Keratinocyte (primary cell): ENCODE measurements around the gene LMO7. TPM values are rescaled to one million over a fixed set of nuclear protein-coding genes. Genes with fewer than 3 reads are reported as not detected.

ENCODE experiments used
- DNase-seq: peaks from one replicate; pipeline ENCODE4 v3.0.0-alpha.2; 2011; ENCODE audit warnings: low read depth, missing footprints, low spot score
- FAIRE-seq: peaks from 2 replicates; lab custom pipeline; 2011; peaks lifted over from hg19 to GRCh38; lab: Jason Lieb, UNC
- H2AFZ ChIP-seq: 2 replicates; pipeline ENCODE4 v1.6.0; 2012; ENCODE audit warnings: low read length, control low read depth, inconsistent platforms; ENCODE audit not compliant: control insufficient read depth
- H3K27ac ChIP-seq: 2 replicates; pipeline ENCODE4 v1.5.1; 2011; ENCODE audit warnings: low read length; ENCODE audit not compliant: control insufficient read depth, insufficient read depth
- H3K27me3 ChIP-seq: 3 replicates; pipeline ENCODE4 v1.6.0; 2011; ENCODE audit warnings: low read length; ENCODE audit not compliant: control insufficient read depth, insufficient read depth; ENCODE audit errors: extremely low read depth
- H3K36me3 ChIP-seq, 2 experiments: 2 replicates in 1 of 2; 3 replicates in 1 of 2; pipeline ENCODE4 v1.5.1; 2011; ENCODE audit warnings: low read length in 2 of 2, mild to moderate bottlenecking in 1 of 2; ENCODE audit not compliant: control insufficient read depth in 2 of 2, insufficient read depth in 2 of 2; ENCODE audit errors: extremely low read depth in 1 of 2
- H3K4me1 ChIP-seq: 3 replicates; pipeline ENCODE4 v1.5.1; 2011; ENCODE audit warnings: low read length; ENCODE audit not compliant: control insufficient read depth, insufficient read depth; ENCODE audit errors: extremely low read depth
- H3K4me2 ChIP-seq: 3 replicates; pipeline ENCODE4 v1.6.0; 2011; ENCODE audit warnings: low read depth, low read length; ENCODE audit not compliant: control insufficient read depth, insufficient read depth; ENCODE audit errors: extremely low read depth
- H3K4me3 ChIP-seq, 3 experiments: fragments of 200-600 bp in 1 of 3; sonication (generic) in 1 of 3; 2 replicates in 2 of 3; 3 replicates in 1 of 3; pipeline ENCODE4 v1.5.1; 2011 to 2016; ENCODE audit warnings: low read length in 3 of 3, mild to moderate bottlenecking in 3 of 3, control low read depth in 2 of 3, inconsistent platforms in 1 of 3, low read depth in 1 of 3, mixed read lengths in 1 of 3, mixed run types in 1 of 3, moderate library complexity in 1 of 3; ENCODE audit not compliant: control insufficient read depth in 2 of 3, insufficient read depth in 2 of 3; ENCODE audit errors: extremely low read depth in 1 of 3
- H3K79me2 ChIP-seq: 2 replicates; pipeline ENCODE4 v1.6.0; 2012; ENCODE audit warnings: low read length; ENCODE audit not compliant: control insufficient read depth, insufficient read depth
- H3K9ac ChIP-seq: 3 replicates; pipeline ENCODE4 v1.6.0; 2011; ENCODE audit warnings: low read length; ENCODE audit not compliant: control insufficient read depth, insufficient read depth; ENCODE audit errors: extremely low read depth
- H3K9me1 ChIP-seq: 3 replicates; pipeline ENCODE4 v1.6.0; 2011; ENCODE audit warnings: low read length; ENCODE audit not compliant: control insufficient read depth, insufficient read depth; ENCODE audit errors: extremely low read depth
- H3K9me3 ChIP-seq: 2 replicates; pipeline ENCODE4 v1.5.1; 2012; ENCODE audit warnings: low read depth, low read length; ENCODE audit not compliant: control insufficient read depth
- H4K20me1 ChIP-seq: 3 replicates; pipeline ENCODE4 v1.6.0; 2011; ENCODE audit warnings: low read length; ENCODE audit not compliant: control insufficient read depth, insufficient read depth; ENCODE audit errors: extremely low read depth
- CTCF ChIP-seq, 3 experiments: IDR thresholded peaks in 1 of 3; conservative IDR thresholded peaks in 1 of 3; optimal IDR thresholded peaks in 1 of 3; 2 replicates in 2 of 3; 3 replicates in 1 of 3; pipeline versions ENCODE3 to v1.5.1; 2011; ENCODE audit warnings: low read length in 3 of 3, mild to moderate bottlenecking in 3 of 3, moderate library complexity in 2 of 3, control low read depth in 1 of 3, inconsistent platforms in 1 of 3; ENCODE audit not compliant: insufficient read depth in 2 of 3; ENCODE audit errors: extremely low read depth in 1 of 3
- EZH2 ChIP-seq: IDR thresholded peaks from one replicate; pipeline ENCODE4 v1.6.1; 2012; ENCODE audit warnings: inconsistent platforms, mild to moderate bottlenecking, low read length, moderate library complexity
- dilution Hi-C: fragments of 300-500 bp; cut with MboI; formaldehyde crosslinking; loops from one replicate; pipeline ENCODE4 v1.7.0; 2020; ENCODE audit warnings: low sequenced_read_pairs; ENCODE audit not compliant: extremely low pct_ligation_motif_present
- polyA plus RNA-seq, 5 experiments: library from polyadenylated mRNA; depleted of rRNA in 3 of 5; stranded (reverse) in 3 of 5; stranded (forward) in 1 of 5; unstranded in 1 of 5; fragments of >200 nt; gene quantifications; 1 replicate in 1 of 5; 2 replicates in 3 of 5; 3 replicates in 1 of 5; pipeline versions ENCODE4 v1.2.1 to v1.2.3, GENCODE V29; 2011 to 2012; ENCODE audit warnings: missing spikeins in 2 of 5, low read depth in 1 of 5, low replicate concordance in 1 of 5

The LMO7 gene
- polyA plus RNA-seq, 1 donor (not counting 4 experiments of a cell fraction or from before 2014, with no cell fraction given) = 8.9 TPM

- no peak overlapping the region for H3K4me2 ChIP-seq
- H3K27ac ChIP-seq = no peak overlapping the region
- H3K9ac ChIP-seq = no peak overlapping the region
- H3K9me3 ChIP-seq = no peaks in the 10 kb centered on the region
- H3K9me1 ChIP-seq = no peaks in the 10 kb centered on the region
- no peaks in the 10 kb centered on the region for H4K20me1 ChIP-seq
- no peaks in the 10 kb centered on the region for H3K79me2 ChIP-seq
- DNase-seq = no peak
- H3K27me3 ChIP-seq = no peaks in the 10 kb centered on the region
- dilution Hi-C loops = no loop called here
- FAIRE-seq = no peak
- no peaks in the 10 kb centered on the region for H3K4me1 ChIP-seq
- H2AFZ ChIP-seq = no peak overlapping the region
- TF ChIP-seq EZH2 (no peak), CTCF (optimal IDR thresholded peaks at IDR 0.05 in 1 of 3, IDR thresholded peaks at IDR 0.05 in 1 of 3, conservative IDR thresholded peaks at IDR 0.05 in 1 of 3; ENCODE audit: extremely low read depth in 1 of 3, insufficient read depth in 2 of 3, low read length in 3 of 3) (no peak)
- H3K36me3 ChIP-seq = no peaks in the 10 kb centered on the region
- no peak overlapping the region for H3K4me3 ChIP-seq
Observed at GRCh38 chr13:75738841-75739240, 102.7 kb downstream of the LMO7 start.

- TF ChIP-seq CTCF (optimal IDR thresholded peaks at IDR 0.05 in 1 of 3, IDR thresholded peaks at IDR 0.05 in 1 of 3, conservative IDR thresholded peaks at IDR 0.05 in 1 of 3; ENCODE audit: extremely low read depth in 1 of 3, insufficient read depth in 2 of 3, low read length in 3 of 3) = no peak
- Histone ChIP-seq H3K79me2 (no peaks in the 10 kb centered on the region), H3K4me3 (no peak overlapping the region), H3K4me1 (peaks cover 4% of the 10 kb centered on the region), H2AFZ (no peak overlapping the region), H3K9ac (no peak overlapping the region), H3K27me3 (no peaks in the 10 kb centered on the region), H3K9me1 (no peaks in the 10 kb centered on the region), H3K27ac (no peak overlapping the region), H3K4me2 (no peak overlapping the region), H3K9me3 (no peaks in the 10 kb centered on the region), H3K36me3 (no peaks in the 10 kb centered on the region), H4K20me1 (no peaks in the 10 kb centered on the region)
- FAIRE-seq (no peak), DNase-seq (no peak)
- dilution Hi-C loops = no loop called here
Observed at GRCh38 chr13:75739244-75739868, 103.2 kb downstream of the LMO7 start.
